GM18508 (cell line): ENCODE data around the gene SERINC2.
"Not testable (repeated sequence)": the region's sequence is repeated elsewhere in the genome, so short reads cannot be mapped to it uniquely, and the experiment has no call there.

Experiments used
- ATAC-seq: cut with Tn5 transposase; IDR thresholded peaks from one replicate; pipeline ENCODE4 v1.9.1; 2021; ENCODE audit warnings: moderate number of reproducible peaks; ENCODE audit not compliant: insufficient read depth, unreplicated experiment

Gene SERINC2

GRCh38 chr1:31453384-31454079 lies 40.5 kb downstream of the SERINC2 start:
- no peak for ATAC-seq

DNA sequence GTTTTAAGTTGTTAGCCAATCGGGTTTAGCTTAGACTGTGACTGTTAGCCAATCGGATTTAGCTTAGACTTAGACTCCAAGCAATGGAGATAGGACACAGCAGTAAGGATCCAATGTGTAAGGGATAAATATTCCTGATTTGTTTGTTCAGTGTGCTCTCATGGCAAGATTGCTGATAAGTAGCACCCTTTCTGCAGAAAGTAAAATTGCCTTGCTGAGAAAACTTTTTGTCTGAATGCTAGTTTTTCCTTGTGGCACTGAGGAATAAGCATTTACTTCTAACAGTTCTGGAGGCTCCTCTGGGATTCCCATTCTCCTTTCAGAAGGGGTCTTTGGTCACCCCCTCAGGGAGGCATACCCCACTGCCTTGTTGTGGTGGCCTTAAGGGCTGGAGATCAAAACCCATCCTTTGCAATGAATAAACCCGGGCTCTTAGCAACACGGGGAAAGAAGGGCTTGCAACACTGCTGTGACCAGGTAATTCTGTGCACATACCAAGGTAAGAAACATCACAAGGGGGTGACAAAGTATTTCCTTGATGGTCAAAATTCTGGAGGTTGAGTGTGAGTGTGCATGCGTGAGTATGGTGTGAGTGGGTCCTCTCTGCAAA lies 45.4 kb downstream of the SERINC2 start:
- no peak for ATAC-seq

DNA sequence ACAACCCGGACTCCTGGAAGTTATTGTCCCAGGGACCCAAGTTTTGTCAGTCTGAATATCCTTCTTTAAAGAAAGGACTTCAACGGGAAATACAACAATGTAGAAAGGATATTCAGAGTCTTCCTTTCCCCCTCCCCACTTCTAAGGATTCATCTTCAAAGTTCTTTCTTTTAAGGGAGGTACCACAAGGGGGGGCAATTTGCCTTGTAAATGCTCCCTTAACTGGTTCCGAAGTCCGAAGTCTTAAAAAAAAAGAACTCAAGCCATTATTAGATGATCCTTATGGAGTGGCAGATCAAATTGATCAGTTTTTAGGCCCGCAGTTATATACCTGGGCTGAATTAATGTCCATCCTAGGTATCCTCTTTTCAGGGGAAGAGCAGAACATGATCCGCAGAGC lies 47.0 kb downstream of the SERINC2 start:
- no peak for ATAC-seq

DNA sequence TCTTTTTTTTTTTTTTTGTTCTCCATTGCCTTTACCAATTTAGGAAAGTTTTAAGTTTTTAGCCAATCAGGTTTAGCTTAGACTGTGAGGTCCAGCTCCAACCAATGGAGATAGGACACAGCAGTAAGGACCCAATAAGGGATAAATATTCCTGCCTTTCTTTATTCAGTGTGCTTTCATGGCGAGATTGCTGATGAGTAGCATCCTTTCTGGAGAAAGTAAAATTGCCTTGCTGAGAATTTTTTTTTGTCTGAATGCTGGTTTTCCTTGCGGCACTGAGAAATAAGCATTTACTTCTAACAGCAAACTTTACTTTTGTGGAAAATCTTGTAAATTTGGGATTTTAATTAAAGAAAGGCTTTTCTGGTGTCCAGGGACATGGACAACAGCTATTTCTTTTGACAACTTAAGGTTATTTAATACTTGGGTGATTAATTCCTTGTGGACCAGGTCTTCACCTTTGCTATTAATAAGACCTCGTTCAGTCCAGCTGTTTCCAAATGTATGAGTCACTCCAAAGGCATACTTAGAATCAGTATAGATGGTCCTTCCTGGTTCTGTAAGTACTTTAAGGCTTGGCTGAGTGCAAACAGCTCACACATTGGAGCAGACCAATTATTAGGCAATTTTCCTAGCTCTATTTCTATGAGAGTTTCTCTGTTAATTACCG lies 54.1 kb downstream of the SERINC2 start:
- no peak for ATAC-seq

DNA sequence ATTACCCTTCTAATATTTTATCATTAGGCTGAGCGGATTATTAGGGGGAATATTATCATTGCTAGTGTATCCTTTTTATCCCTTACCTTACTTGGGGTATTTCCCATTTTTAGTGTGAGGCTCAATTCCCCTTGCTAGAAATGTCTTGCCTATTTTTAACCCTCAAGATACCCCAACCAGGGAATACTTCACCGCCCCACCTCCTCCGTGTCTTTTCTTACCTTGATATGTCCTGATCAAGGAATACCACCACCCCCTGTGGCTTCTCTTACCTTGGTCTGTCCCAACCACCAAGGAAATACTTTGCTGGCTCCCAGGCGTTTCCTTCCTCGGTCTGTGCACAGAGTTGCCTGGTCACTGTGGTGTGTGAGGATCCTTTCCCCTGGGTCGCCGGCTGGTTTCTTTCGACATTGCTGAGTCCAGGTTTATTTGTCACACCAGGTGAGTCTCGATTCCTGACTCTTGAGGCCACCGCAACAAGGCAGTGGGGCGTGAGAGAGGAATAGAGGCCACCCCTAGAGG lies 57.8 kb downstream of the SERINC2 start:
- no peak for ATAC-seq

GRCh38 chr1:31471452-31472313 lies 58.7 kb downstream of the SERINC2 start:
- not testable (repeated sequence) for ATAC-seq

DNA sequence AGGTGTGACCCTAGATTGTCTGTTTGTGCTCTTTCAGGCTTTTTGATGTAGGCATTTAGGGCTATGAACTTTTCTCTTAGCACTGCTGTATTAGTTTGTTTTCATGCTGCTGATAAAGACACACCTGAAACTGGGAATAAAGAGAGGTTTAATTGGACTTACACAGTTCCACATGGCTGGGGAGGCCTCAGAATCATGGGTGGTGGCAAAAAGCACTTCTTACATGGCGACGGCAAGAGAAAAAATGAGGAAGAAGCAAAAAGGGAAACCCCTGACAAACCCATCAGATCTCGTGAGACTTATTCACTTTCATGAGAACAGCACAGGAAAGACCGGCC lies 59.3 kb downstream of the SERINC2 start:
- ATAC-seq: not testable (repeated sequence)

DNA sequence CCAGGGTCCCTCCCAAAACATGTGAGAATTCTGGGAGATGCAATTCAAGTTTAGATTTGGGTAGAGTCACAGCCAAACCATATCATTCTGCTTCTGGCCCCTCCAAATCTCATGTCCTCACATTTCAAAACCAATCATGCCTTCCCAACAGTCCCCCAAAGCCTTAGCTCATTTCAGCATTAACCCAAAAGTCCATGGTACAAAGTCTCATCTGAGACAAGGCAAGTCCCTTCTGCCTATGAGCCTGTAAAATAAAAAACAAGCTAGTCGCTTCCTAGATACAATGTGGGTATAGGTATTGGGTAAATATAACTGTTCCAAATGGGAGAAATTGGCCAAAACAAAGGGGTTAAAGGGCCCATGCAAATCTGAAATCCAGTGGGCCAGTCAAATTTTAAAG lies 59.7 kb downstream of the SERINC2 start:
- not testable (repeated sequence) for ATAC-seq

DNA sequence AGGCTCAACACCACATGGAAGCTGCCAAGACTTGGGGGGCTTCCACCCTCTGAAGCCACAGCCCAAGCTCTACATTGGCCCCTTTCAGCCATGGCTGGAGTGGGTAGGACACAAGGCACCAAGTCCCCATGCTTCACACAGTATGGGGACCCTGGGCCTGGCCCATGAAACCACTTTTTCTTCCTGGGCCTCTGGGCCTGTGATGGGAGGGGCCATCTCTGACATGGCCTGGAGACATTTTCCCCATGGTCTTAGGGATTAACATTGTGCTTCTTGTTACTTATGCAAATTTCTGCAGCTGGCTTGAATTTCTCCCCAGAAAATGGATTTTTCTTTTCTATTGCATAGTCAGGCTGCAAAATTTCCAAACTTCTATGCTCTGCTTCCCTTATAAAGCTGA lies 60.5 kb downstream of the SERINC2 start:
- ATAC-seq: not testable (repeated sequence)

- not testable (repeated sequence) for ATAC-seq
These were observed 61.6 kb downstream of the SERINC2 start for GRCh38 chr1:31474567-31474966.

DNA sequence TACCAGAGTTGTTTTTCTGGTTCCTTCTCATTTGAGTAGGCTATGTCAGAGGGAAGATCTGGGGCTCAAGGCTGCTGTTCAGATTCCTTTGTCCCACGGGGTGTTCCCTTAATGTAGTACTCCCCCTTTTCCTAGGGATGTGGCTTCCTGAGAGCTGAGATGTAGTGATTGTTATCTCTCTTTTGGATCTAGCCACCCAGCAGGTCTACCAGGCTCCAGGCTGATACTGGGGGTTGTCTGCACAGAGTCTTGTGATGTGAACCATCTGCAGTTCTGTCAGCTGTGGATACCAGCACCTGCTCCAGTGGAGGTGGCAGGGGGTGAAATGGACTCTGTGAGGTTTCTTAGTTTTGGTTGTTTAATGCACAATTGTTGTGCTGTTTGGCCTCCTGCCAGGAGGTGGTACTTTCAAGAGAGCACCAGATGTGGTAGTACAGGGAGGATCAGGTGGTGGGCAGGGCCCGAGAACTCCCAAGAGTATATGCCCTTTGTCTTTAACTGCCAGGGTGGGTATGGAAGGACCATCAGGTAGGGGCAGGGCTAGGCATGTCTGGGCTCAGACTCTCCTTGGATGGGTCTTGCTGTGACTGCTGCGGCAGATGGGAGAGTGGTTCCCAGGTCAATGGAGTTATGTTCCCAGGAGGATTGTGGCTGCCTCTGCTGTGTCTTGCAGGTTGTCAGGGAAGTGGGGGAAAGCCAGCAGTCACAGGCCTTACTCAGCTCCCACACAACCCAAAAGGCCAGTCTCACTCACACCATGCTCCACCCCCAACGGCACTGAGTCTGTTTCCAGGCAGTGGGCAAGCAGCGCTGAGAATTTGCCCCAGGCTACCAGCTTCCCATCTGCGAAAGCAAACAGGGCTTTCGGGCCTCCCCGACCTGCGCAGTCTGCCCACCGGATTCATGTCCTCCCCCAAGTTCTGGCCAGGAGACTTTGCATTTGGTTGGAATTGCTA lies 64.2 kb downstream of the SERINC2 start:
- ATAC-seq: no peak

- ATAC-seq: no peak
These were observed 65.2 kb downstream of the SERINC2 start for GRCh38 chr1:31478167-31478566.

- ATAC-seq: no peak
These were observed 66.8 kb downstream of the SERINC2 start for GRCh38 chr1:31479811-31480210.

DNA sequence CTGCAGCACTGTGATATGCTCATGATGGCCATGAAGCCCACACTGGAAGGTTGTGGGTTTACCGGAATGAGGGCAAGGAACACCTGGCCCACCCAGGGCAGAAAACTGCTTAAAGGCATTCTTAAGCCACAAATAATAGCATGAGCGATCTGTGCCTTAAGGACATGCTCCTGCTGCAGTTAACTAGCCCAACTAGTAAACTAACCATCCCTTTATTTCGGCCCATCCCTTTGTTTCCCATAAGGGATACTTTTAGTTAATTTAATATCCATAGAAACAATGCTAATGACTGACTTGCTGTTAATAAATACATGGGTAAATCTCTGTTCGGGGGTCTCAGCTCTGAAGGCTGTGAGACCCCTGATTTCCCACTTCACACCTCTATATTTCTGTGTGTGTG lies 67.4 kb downstream of the SERINC2 start:
- not testable (repeated sequence) for ATAC-seq

GRCh38 chr1:31482482-31483011 lies 69.5 kb downstream of the SERINC2 start:
- ATAC-seq: no peak

- no peak for ATAC-seq
These were observed 70.3 kb downstream of the SERINC2 start for GRCh38 chr1:31483012-31483946.
